Glomerular endothelial cell (primary cell): ENCODE measurements around the gene SLIT1. TPM values are rescaled to one million over a fixed set of nuclear protein-coding genes. Genes with fewer than 3 reads are reported as not detected.
A peak's percentile ranks its signal among the peaks of the same experiment; 100 is the strongest.
"Not testable (repeated sequence)": the region's sequence is repeated elsewhere in the genome, so short reads cannot be mapped to it uniquely, and the experiment has no call there.

Experiments
- DNase-seq: peaks from one replicate; pipeline ENCODE4 v3.0.0-alpha.2; 2011; ENCODE audit warnings: low read depth, low spot score; ENCODE audit errors: extremely low read depth
- total RNA-seq: library from RNA; depleted of rRNA; stranded (reverse); fragments of >200 nt; gene quantifications from 2 replicates; pipeline ENCODE4 v1.2.3, GENCODE V29; 2015

Gene SLIT1
- total RNA-seq, 1 donor from 2014 or later: not detected

GRCh38 chr10:97049670-97050069 is 136.1 kb downstream of the SLIT1 start:
- no peak for DNase-seq

GRCh38 chr10:97048649-97049427 is 136.9 kb downstream of the SLIT1 start:
- DNase-seq: no peak

- DNase-seq: no peak
Measured at GRCh38 chr10:97047788-97048187, 138.0 kb downstream of the SLIT1 start.

GRCh38 chr10:97047083-97047736 is 138.5 kb downstream of the SLIT1 start:
- no peak for DNase-seq

- DNase-seq: no peak
Measured at GRCh38 chr10:97046456-97047082, 139.2 kb downstream of the SLIT1 start.

GRCh38 chr10:97043563-97043855 is 142.2 kb downstream of the SLIT1 start:
- DNase-seq: no peak

GRCh38 chr10:97042716-97043562 is 142.8 kb downstream of the SLIT1 start:
- no peak for DNase-seq

- no peak for DNase-seq
Measured at GRCh38 chr10:97042081-97042480, 143.7 kb downstream of the SLIT1 start.

- no peak for DNase-seq
Measured at GRCh38 chr10:97040706-97041105, 145.1 kb downstream of the SLIT1 start.

GRCh38 chr10:97040248-97040584 is 145.5 kb downstream of the SLIT1 start:
- DNase-seq: no peak

GRCh38 chr10:97039538-97040247 is 146.1 kb downstream of the SLIT1 start:
- DNase-seq: no peak

- no peak for DNase-seq
Measured at GRCh38 chr10:97038688-97039087, 147.1 kb downstream of the SLIT1 start.

GRCh38 chr10:97037365-97038361 is 148.1 kb downstream of the SLIT1 start:
- peak; percentile 58 for DNase-seq

GRCh38 chr10:97034958-97035769 is 150.6 kb downstream of the SLIT1 start:
- DNase-seq: no peak

GRCh38 chr10:97034301-97034700 is 151.5 kb downstream of the SLIT1 start:
- DNase-seq: no peak

- not testable (repeated sequence) for DNase-seq
Measured at GRCh38 chr10:97033841-97034240, 151.9 kb downstream of the SLIT1 start.

- no peak for DNase-seq
Measured at GRCh38 chr10:97032624-97033023, 153.1 kb downstream of the SLIT1 start.

- no peak for DNase-seq
Measured at GRCh38 chr10:97031459-97031858, 154.3 kb downstream of the SLIT1 start.

GRCh38 chr10:97030894-97031293 is 154.9 kb downstream of the SLIT1 start:
- DNase-seq: no peak
